GM12865 (cell line): ENCODE data around the gene GFPT1.

Source experiments
- DNase-seq: peaks from one replicate; pipeline ENCODE4 v3.0.0; 2010; ENCODE audit warnings: low read depth
- H3K4me3 ChIP-seq: 2 replicates; pipeline ENCODE4 v1.5.1; 2011; ENCODE audit warnings: mild to moderate bottlenecking, low read depth, low read length, control low read depth
- TF ChIP-seq, protein P1 (sequence below): IDR thresholded peaks from 2 replicates; pipeline ENCODE4 v1.5.1; 2011; ENCODE audit warnings: low read length, control low read depth, low read depth, inconsistent platforms; ENCODE audit not compliant: insufficient read depth; ENCODE audit errors: missing control alignments

The GFPT1 gene

DNA sequence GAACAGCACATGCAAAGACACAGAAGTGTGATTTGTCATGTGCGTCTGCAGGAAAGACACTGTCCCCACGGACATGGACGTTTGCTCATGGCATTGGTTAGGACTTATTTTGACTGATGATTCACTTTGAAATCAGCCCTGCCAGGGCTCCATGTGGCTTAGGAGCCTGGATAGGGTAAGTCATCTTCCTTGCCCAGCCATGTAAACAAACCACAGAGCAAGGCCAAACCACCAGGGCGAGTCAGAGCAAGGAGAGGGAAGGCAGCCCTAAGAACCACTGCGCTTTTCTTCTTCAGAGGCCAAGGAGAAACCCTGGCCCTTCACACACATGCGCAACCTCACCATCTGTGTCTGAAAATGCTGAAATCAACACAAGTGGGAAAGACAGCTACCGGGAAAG is 88.8 kb downstream of the GFPT1 start:
- TF ChIP-seq, protein P1, sequence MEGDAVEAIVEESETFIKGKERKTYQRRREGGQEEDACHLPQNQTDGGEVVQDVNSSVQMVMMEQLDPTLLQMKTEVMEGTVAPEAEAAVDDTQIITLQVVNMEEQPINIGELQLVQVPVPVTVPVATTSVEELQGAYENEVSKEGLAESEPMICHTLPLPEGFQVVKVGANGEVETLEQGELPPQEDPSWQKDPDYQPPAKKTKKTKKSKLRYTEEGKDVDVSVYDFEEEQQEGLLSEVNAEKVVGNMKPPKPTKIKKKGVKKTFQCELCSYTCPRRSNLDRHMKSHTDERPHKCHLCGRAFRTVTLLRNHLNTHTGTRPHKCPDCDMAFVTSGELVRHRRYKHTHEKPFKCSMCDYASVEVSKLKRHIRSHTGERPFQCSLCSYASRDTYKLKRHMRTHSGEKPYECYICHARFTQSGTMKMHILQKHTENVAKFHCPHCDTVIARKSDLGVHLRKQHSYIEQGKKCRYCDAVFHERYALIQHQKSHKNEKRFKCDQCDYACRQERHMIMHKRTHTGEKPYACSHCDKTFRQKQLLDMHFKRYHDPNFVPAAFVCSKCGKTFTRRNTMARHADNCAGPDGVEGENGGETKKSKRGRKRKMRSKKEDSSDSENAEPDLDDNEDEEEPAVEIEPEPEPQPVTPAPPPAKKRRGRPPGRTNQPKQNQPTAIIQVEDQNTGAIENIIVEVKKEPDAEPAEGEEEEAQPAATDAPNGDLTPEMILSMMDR = no peak
- no peak overlapping the region for H3K4me3 ChIP-seq
- DNase-seq = no peak

DNA sequence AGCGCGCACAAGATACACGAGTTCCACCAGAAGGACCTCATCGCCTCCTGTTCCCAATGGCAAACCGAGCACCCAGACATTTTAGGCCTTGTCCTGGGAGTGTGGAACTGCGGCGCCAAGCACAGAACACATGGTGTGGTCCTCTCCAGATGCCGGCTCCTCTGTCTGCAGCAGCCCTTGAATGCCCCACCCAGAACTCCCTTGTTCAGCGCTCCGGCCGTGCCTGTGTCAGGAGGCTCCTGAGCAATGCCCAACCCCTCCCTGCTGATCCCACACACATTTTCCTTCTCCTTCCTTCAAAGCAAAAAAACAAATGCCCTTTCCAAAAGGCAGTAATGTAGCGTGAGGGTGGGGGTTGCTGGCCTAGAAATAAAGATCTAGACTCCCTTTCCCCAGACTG is 89.8 kb downstream of the GFPT1 start:
- no peak for DNase-seq
- TF ChIP-seq, protein P1 = no peak
- H3K4me3 ChIP-seq = no peak overlapping the region

DNA sequence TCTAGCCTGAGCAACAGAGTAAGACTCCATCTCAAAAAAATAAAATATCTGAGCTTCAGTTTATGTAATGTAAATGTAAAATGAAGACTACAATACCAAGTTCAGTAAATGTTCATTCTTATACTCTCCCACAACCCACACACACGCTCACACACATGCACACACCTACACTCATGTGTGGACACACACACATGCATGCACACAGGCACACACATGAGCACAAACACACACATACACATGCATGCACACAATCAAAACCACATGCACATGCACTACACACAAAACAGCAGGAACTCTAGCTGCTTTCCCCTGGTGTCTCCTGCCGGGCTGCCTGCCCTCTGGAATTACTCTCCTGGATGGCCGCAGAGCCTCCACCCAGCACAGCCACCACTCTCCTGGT is 90.6 kb downstream of the GFPT1 start:
- no peak for DNase-seq
- TF ChIP-seq, protein P1 = no peak
- H3K4me3 ChIP-seq = no peak overlapping the region

DNA sequence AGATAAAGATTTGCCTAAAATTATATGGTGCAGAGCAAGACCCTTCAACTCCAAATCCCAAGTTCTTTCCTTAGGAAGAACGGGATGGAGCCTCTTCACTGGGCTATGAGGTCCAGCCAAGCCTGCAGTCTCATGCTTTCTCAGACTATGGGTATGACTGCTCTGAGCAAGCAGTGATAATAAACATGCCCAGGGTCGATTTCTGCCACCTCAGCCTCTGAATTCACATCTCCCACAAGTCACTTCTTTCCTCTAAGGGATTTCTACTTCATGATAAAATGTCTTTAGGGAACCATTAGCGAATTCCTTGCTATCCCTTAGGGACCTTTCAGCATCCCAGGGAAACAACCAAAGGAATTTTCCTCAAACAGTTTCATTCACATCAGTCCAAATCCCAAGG is 94.8 kb downstream of the GFPT1 start:
- no peak overlapping the region for H3K4me3 ChIP-seq
- no peak for DNase-seq
- TF ChIP-seq, protein P1 = no peak

DNA sequence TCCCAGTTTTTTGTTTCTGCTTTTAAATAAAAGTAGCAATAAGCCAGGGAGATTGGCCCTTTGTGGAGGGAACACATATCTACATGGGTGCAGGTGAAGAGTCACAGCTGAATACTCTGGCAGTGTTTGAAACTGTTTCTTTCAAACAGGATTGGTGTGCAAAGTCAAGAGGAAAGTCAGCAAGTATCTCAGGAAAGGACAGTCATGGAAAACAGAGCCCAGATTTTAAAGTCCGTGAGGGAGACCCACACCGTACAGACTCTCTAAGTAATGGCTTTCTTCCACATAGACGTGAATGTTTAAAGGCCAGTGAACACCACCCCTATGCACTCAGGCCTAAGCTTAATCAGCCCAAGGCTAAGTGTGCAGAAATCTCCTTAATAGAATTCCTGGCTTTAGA is 95.3 kb downstream of the GFPT1 start:
- no peak overlapping the region for H3K4me3 ChIP-seq
- TF ChIP-seq, protein P1 = no peak
- DNase-seq = no peak

DNA sequence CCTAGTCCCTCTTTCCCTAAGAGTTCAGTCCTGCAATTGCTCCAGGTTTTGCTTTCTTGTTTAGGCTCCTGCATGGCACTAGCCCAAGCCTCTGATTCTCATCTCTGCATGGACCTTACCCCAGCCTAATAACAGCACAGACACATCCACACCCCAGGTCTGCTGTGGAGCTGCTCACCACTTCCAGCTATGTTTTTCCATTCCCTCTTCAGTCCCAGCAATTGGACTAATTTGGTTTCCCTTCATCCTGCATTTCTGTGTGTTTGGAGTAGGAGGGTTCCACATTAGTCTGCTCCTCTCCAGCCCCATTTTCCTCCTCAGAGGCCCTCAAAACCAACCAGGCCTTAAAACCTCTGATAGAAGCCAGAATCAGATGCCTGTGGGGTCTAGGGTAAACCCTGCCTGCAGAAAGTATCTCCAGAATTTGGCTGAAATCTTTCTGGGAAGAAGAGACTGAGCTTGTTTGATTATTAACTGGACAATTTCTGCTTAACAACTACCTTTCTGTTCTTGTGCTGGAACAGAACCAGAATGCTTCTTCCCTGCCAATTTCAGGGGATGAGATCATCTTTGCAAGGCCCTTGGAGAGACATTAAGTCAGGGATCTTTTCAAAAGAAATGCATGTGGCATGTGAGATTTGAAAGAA is 95.9 kb downstream of the GFPT1 start:
- DNase-seq = no peak
- H3K4me3 ChIP-seq = no peak overlapping the region
- TF ChIP-seq, protein P1 = no peak

DNA sequence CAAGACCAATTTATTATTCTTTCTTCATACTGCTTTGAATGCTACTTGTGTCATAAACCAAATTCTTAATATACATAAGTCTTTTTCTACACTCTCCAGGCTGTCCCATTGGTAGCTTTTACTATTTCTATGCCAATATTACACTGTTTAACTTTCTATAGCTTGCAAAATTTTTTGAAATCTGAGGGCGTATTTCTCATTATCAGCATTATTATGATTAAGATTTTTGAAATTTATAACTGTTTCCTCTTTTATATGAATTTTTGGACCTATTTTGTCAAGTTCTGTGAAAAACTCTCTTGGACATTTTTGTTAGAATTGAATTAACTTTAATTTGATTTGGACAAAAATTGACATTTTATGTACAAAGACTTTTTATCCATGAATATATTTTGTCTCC is 98.6 kb downstream of the GFPT1 start:
- TF ChIP-seq, protein P1 = no peak
- DNase-seq = no peak

More for the DNA sequence above, 98.6 kb downstream of the GFPT1 start:
- H3K4me3 ChIP-seq = no peak overlapping the region
